Measurements from ENCODE around the gene CDRT15. TPM values are rescaled to one million over a fixed set of nuclear protein-coding genes. Genes with fewer than 3 reads are reported as not detected.

Gene CDRT15
- total RNA-seq, 4 donors from 2014 or later: not detected

DNA sequence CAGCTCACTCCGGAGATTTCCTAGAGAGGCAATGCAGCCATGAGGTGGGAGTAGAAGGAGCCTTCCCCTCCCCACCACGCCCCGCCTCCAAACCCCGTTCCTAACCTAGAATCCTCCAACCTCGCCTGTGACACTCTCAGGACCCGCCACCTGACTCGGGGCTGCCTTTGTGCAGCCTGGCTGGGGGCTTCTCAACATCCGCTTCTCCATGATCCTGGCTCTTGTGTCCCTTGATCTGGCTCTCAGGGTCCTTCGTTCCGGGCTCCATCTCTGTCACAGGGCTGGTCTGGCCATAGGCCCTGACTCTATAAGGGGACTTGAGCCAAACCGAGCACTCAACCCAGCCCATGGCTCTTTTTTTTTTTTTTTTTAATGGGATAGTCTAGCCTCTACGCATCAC lies 24.3 kb downstream of the CDRT15 start:
- intact Hi-C loops (cut with DNase I): no loop called here
- H3K4me1 ChIP-seq: peaks cover 0 to 4% (median 0%) of the 10 kb centered on the region in 3 donors
- no peak overlapping the region for H3K4me3 ChIP-seq
- no peaks in the 10 kb centered on the region for H3K9me3 ChIP-seq
- no peak overlapping the region for H3K27ac ChIP-seq
- H3K36me3 ChIP-seq: peaks cover 0 to 28% (median 0%) of the 10 kb centered on the region in 3 donors
- 97% methylated on average over 9 to 10 of the region's 12 CpGs for WGBS, 2 donors
- H3K27me3 ChIP-seq: no peaks in the 10 kb centered on the region
- no peak for TF ChIP-seq POLR2A (IDR thresholded peaks at IDR 0.05)
- TF ChIP-seq, protein P1, sequence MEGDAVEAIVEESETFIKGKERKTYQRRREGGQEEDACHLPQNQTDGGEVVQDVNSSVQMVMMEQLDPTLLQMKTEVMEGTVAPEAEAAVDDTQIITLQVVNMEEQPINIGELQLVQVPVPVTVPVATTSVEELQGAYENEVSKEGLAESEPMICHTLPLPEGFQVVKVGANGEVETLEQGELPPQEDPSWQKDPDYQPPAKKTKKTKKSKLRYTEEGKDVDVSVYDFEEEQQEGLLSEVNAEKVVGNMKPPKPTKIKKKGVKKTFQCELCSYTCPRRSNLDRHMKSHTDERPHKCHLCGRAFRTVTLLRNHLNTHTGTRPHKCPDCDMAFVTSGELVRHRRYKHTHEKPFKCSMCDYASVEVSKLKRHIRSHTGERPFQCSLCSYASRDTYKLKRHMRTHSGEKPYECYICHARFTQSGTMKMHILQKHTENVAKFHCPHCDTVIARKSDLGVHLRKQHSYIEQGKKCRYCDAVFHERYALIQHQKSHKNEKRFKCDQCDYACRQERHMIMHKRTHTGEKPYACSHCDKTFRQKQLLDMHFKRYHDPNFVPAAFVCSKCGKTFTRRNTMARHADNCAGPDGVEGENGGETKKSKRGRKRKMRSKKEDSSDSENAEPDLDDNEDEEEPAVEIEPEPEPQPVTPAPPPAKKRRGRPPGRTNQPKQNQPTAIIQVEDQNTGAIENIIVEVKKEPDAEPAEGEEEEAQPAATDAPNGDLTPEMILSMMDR (IDR thresholded peaks at IDR 0.05): no peak
- no peak for DNase-seq

GRCh38 chr17:14211801-14212200 lies 24.9 kb downstream of the CDRT15 start:
- intact Hi-C loops (cut with DNase I): no loop called here
- H3K27ac ChIP-seq: no peak overlapping the region
- H3K9me3 ChIP-seq: no peaks in the 10 kb centered on the region
- H3K27me3 ChIP-seq: no peaks in the 10 kb centered on the region
- no peak for DNase-seq
- peaks cover 0 to 6% (median 0%) of the 10 kb centered on the region in 3 donors for H3K4me1 ChIP-seq
- H3K36me3 ChIP-seq: peaks cover 0 to 34% (median 0%) of the 10 kb centered on the region in 3 donors
- 82 to 100% methylated on average over 1 to 2 of the region's 17 CpGs for WGBS, 2 donors
- TF ChIP-seq, protein P1 (IDR thresholded peaks at IDR 0.05): peak in 5 of 6 experiments; percentile 16 to 45 (median 40)
- no peak for TF ChIP-seq POLR2A (IDR thresholded peaks at IDR 0.05)
- no peak overlapping the region for H3K4me3 ChIP-seq

DNA sequence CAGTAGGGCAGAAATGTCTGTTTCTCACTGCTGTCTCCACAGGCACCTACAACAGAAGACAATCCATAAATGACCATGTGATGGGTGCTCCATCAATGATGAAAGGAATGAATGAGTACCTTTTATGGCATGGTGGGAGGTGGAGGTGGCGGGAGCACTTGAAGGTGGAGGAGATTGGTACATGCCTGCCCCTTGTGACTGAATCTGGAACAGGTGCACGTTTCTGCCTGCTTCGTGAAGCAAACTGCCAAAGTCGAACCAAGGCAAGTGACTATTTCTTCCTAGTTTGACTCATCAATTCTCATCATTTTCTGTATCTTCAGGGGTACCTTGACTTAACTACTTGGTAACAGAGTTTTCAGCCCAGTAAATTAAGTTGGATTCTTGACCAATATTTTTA lies 25.4 kb downstream of the CDRT15 start:
- intact Hi-C loops (cut with DNase I): no loop called here
- Histone ChIP-seq H3K9me3 (no peaks in the 10 kb centered on the region), H3K4me3 (no peak overlapping the region), H3K27ac (no peak overlapping the region), H3K4me1 (peaks cover 0 to 11% (median 5%) of the 10 kb centered on the region in 3 donors), H3K36me3 (peaks cover 0 to 37% (median 0%) of the 10 kb centered on the region in 3 donors), H3K27me3 (no peaks in the 10 kb centered on the region)
- TF ChIP-seq, protein P1 (IDR thresholded peaks at IDR 0.05): no peak
- no peak for TF ChIP-seq POLR2A (IDR thresholded peaks at IDR 0.05)
- WGBS, 2 donors: 89 to 92% methylated on average over 4 of the region's 4 CpGs
- DNase-seq: no peak

DNA sequence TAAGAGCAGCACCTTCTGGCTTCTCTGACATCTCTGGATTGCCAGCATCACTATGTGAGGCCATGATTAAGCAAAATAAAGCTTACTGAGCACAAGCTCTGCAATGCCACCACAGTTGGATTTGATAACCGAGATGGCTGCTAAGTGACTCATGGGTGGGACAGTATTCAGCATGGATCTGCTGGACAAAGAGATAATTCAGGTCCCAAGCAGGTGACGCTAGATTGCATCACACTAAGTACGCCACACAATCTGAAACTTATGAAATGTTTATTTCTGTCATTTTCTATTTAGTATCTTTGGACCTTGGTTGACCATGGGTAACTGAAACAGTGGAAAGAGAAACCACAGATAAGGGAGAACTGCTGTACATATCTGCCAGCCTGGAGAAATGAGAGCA lies 27.4 kb downstream of the CDRT15 start:
- WGBS, 2 donors: 82 to 87% methylated on average over 3 of the region's 3 CpGs
- Histone ChIP-seq H3K9me3 (no peaks in the 10 kb centered on the region), H3K36me3 (peaks cover 0 to 42% (median 0%) of the 10 kb centered on the region in 3 donors), H3K4me1 (peaks cover 0 to 22% (median 13%) of the 10 kb centered on the region in 3 donors), H3K27me3 (no peaks in the 10 kb centered on the region), H3K4me3 (no peak overlapping the region), H3K27ac (no peak overlapping the region)
- no peak for DNase-seq
- TF ChIP-seq, protein P1 (IDR thresholded peaks at IDR 0.05): no peak
- TF ChIP-seq POLR2A (IDR thresholded peaks at IDR 0.05): no peak
- intact Hi-C loops (cut with DNase I): no loop called here

GRCh38 chr17:14207791-14208190 lies 28.9 kb downstream of the CDRT15 start:
- WGBS, 2 donors: 94 to 100% methylated on average over 3 to 5 of the region's 5 CpGs
- intact Hi-C loops (cut with DNase I): no loop called here
- Histone ChIP-seq H3K4me3 (no peak overlapping the region), H3K36me3 (peaks cover 0 to 50% (median 0%) of the 10 kb centered on the region in 3 donors), H3K27me3 (no peaks in the 10 kb centered on the region), H3K4me1 (peaks cover 0 to 22% (median 13%) of the 10 kb centered on the region in 3 donors), H3K9me3 (no peaks in the 10 kb centered on the region), H3K27ac (no peak overlapping the region)
- no peak for DNase-seq
- TF ChIP-seq, protein P1 (IDR thresholded peaks at IDR 0.05): no peak
- TF ChIP-seq POLR2A (IDR thresholded peaks at IDR 0.05): no peak

Data from esophagus squamous epithelium (tissue), 5 donors.